Liver (tissue), 9 donors: ENCODE results near the gene DIP2A. TPM values are rescaled to one million over a fixed set of nuclear protein-coding genes. Genes with fewer than 3 reads are reported as not detected.
A peak's percentile ranks its signal among the peaks of the same experiment; 100 is the strongest.

Experiments
- DNase-seq: peaks from one replicate; pipeline ENCODE4 v3.0.0-alpha.2; 2017; ENCODE audit warnings: low spot score
- H3K27ac ChIP-seq, 2 donors: one replicate each; pipeline ENCODE4 v1.7.0; 2013; ENCODE audit warnings: inconsistent platforms in 2 of 2, low read length in 2 of 2, control low read depth in 1 of 2, low read depth in 1 of 2, mild to moderate bottlenecking in 1 of 2
- H3K27me3 ChIP-seq, 4 donors: one replicate each; pipeline versions ENCODE4 v1.6.1 to v1.7.0; 2013; ENCODE audit warnings: low read length in 3 of 4, inconsistent platforms in 1 of 4, mild to moderate bottlenecking in 1 of 4, moderate library complexity in 1 of 4; ENCODE audit not compliant: control insufficient read depth in 4 of 4, insufficient read depth in 4 of 4
- H3K36me3 ChIP-seq, 4 donors: one replicate each; pipeline versions ENCODE4 v1.6.1 to v1.7.0; 2013; ENCODE audit warnings: low read length in 3 of 4, mild to moderate bottlenecking in 3 of 4, low read depth in 1 of 4, moderate library complexity in 1 of 4; ENCODE audit not compliant: control insufficient read depth in 4 of 4, insufficient read depth in 3 of 4
- H3K4me1 ChIP-seq, 4 donors: one replicate each; pipeline versions ENCODE4 v1.6.1 to v1.7.0; 2013; ENCODE audit warnings: low read length in 3 of 4, mild to moderate bottlenecking in 3 of 4, moderate library complexity in 1 of 4; ENCODE audit not compliant: control insufficient read depth in 4 of 4, insufficient read depth in 4 of 4
- H3K4me3 ChIP-seq, 3 donors: one replicate each; pipeline versions ENCODE4 v1.6.1 to v1.7.0; 2013; ENCODE audit warnings: low read length in 3 of 3, control low read depth in 1 of 3, low read depth in 1 of 3, mild to moderate bottlenecking in 1 of 3
- H3K9ac ChIP-seq, 2 donors: one replicate each; pipeline ENCODE4 v1.7.0; 2013; ENCODE audit warnings: low read length in 2 of 2, mild to moderate bottlenecking in 2 of 2, moderate library complexity in 2 of 2, control low read depth in 1 of 2, low read depth in 1 of 2
- H3K9me3 ChIP-seq, 4 donors: one replicate each; pipeline versions ENCODE4 v1.6.1 to v1.7.0; 2013; ENCODE audit warnings: low read length in 3 of 4; ENCODE audit not compliant: control insufficient read depth in 4 of 4
- EGR1 ChIP-seq, 2 donors: IDR thresholded peaks; 2 replicates each; pipeline ENCODE4 v1.6.1; 2016 to 2018; ENCODE audit warnings: antibody characterized with exemption in 2 of 2, low read depth in 2 of 2
- GABPA ChIP-seq, 2 donors: IDR thresholded peaks in 1 of 2; conservative IDR thresholded peaks in 1 of 2; 2 replicates each; pipeline ENCODE4 v1.6.1; 2016; ENCODE audit warnings: antibody characterized with exemption in 2 of 2, mild to moderate bottlenecking in 1 of 2, moderate library complexity in 1 of 2
- JUND ChIP-seq, 2 donors: IDR thresholded peaks; 2 replicates each; pipeline ENCODE4 v1.6.1; 2016; ENCODE audit warnings: antibody characterized with exemption in 2 of 2
- NR2F2 ChIP-seq: IDR thresholded peaks from 2 replicates; pipeline ENCODE4 v1.6.1; 2016; ENCODE audit warnings: antibody characterized with exemption
- RXRA ChIP-seq, 2 donors: IDR thresholded peaks; 2 replicates each; pipeline ENCODE4 v1.6.1; 2017 to 2018; ENCODE audit warnings: antibody characterized with exemption in 2 of 2, mild to moderate bottlenecking in 1 of 2
- YY1 ChIP-seq: IDR thresholded peaks from 2 replicates; pipeline ENCODE4 v1.6.1; 2016; ENCODE audit warnings: antibody characterized with exemption, mild to moderate bottlenecking
- whole genome bisulfite sequencing: extraction: QIAGEN DNeasy Blood & Tissue Kit; methylation state at CpG from one replicate; pipeline ENCODE4 v1.1.7; 2013; 5-methylcytosine and 5-hydroxymethylcytosine counted together
- polyA plus RNA-seq, 2 donors: library from polyadenylated mRNA; stranded (reverse) in 1 of 2; unstranded in 1 of 2; fragments of 200-250 nt in 1 of 2; fragments of >200 nt in 1 of 2; fragmentation: Nextera tagmentation in 1 of 2; extraction: Ambion mirVana in 1 of 2; gene quantifications; one replicate each; pipeline versions ENCODE4 v1.2.1 to v1.2.3, GENCODE V29; 2013 to 2015
- total RNA-seq, 2 donors: library from RNA; depleted of rRNA; stranded (reverse); fragments of >200 nt; gene quantifications; one replicate each; pipeline ENCODE4 v1.2.3, GENCODE V29; 2014
- TF ChIP-seq, protein P1 (sequence below): IDR thresholded peaks from 2 replicates; pipeline ENCODE4 v1.6.1; 2016; ENCODE audit warnings: antibody characterized with exemption
- TF ChIP-seq, protein P2 (sequence below): IDR thresholded peaks from 2 replicates; pipeline ENCODE4 v1.6.1; 2016; ENCODE audit warnings: antibody characterized with exemption
- TF ChIP-seq, protein P3 (sequence below): IDR thresholded peaks from 2 replicates; pipeline ENCODE4 v1.6.1; 2016; ENCODE audit warnings: antibody characterized with exemption, mild to moderate bottlenecking
- donor health status: healthy.
- donor health status: healthy.
- donor health status: healthy.
- donor health status: healthy.
- donor health status: healthy.

DIP2A gene
- total and polyA plus RNA-seq, 4 donors, result 3.8 to 21.7 (median 7.5) TPM

DNA sequence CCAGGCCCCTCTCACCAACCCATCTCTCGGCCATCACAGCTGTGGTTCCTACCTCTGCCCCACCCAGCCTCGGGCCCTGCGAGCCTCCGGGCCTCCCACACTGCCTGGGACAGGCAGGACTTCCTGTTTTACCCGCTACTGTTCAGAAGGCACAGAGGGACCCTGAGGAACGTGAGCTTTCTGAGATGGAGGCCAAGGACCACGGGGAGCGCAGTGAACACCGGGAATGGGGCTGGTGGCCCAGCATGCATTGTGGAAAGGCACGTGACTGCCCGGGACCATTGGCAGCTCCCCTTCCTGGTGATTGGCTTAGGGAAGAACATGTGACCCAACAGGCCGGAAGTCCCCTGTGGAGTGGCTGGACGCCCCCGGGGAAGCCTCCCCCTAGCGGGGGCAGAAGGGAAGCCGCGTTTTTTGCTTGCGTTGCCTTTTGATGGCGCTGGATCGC is 139.2 kb downstream of the DIP2A start:
- H3K36me3 ChIP-seq, result no peaks in the 10 kb centered on the region
- no peak for TF ChIP-seq YY1
- TF ChIP-seq EGR1 (IDR thresholded peaks at IDR 0.05; ENCODE audit: low read depth in 2 of 2), result no peak
- no peak for TF ChIP-seq JUND (IDR thresholded peaks at IDR 0.05)
- TF ChIP-seq, protein P1, sequence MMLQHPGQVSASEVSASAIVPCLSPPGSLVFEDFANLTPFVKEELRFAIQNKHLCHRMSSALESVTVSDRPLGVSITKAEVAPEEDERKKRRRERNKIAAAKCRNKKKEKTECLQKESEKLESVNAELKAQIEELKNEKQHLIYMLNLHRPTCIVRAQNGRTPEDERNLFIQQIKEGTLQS, result no peak
- H3K9me3 ChIP-seq, result peaks cover 0 to 11% (median 8%) of the 10 kb centered on the region in 4 donors
- peaks cover 0 to 6% (median 0%) of the 10 kb centered on the region in 4 donors for H3K4me1 ChIP-seq
- peaks cover 0 to 3% (median 0%) of the 10 kb centered on the region in 4 donors for H3K27me3 ChIP-seq
- WGBS, result 90% methylated on average over 20 of the region's 20 CpGs
- no peak overlapping the region for H3K27ac ChIP-seq
- H3K4me3 ChIP-seq, result no peak overlapping the region
- no peak overlapping the region for H3K9ac ChIP-seq
- DNase-seq, result no peak

DNA sequence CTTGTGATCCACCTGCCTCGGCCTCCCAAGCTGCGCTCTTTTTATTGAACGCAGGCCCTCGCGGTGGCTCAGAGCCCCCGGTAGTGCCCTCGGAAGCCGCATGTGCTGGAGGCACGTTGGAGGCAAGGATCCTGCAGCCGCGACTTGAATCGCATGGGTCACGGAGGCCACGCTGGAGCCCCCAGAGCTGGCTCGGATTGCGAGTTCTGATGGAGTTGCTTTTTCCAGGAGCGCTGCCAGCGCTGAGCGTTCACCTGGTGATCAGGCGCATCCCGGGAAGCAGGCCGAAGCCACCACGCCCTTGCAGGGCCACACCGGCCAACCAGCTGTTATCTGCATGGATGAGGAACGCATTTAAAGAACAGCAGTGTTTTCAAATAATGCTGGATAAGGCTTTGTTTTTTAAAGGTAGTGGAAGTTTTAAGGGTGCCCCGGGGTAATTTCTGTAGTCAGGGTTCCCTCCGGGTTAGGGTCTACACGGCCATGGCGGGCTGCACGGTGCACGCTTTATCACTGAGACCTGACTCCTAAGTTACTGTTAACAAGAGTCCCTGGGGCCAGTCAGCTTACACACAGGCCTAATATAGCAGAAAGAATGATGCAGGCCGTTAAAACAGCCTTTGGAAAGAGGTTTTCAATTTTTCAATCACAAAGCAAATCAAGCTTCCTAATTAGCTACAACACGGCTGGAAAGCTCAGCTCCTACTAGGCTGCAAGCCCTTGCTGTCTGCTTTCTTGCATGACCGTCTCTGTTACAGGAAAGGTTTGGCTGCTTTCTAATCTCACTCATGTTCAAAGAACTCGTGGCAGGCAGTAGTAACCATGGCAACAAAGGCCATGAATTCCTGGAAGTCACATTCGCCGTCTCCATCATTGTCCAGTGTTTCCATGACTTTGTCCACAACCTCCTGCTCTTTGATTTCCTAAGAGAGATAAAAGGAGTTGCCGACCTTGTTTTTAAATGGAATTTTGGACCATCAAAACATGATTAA is 140.2 kb downstream of the DIP2A start:
- peaks cover 0 to 11% (median 6%) of the 10 kb centered on the region in 4 donors for H3K9me3 ChIP-seq
- H3K27ac ChIP-seq, result no peak overlapping the region
- DNase-seq, result no peak
- peak; percentile 69 for TF ChIP-seq NR2F2
- TF ChIP-seq, protein P2, sequence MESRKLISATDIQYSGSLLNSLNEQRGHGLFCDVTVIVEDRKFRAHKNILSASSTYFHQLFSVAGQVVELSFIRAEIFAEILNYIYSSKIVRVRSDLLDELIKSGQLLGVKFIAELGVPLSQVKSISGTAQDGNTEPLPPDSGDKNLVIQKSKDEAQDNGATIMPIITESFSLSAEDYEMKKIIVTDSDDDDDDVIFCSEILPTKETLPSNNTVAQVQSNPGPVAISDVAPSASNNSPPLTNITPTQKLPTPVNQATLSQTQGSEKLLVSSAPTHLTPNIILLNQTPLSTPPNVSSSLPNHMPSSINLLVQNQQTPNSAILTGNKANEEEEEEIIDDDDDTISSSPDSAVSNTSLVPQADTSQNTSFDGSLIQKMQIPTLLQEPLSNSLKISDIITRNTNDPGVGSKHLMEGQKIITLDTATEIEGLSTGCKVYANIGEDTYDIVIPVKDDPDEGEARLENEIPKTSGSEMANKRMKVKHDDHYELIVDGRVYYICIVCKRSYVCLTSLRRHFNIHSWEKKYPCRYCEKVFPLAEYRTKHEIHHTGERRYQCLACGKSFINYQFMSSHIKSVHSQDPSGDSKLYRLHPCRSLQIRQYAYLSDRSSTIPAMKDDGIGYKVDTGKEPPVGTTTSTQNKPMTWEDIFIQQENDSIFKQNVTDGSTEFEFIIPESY, result no peak
- no peak for TF ChIP-seq YY1
- TF ChIP-seq RXRA (IDR thresholded peaks at IDR 0.05), result no peak
- no peak for TF ChIP-seq GABPA (IDR thresholded peaks at IDR 0.05 in 1 of 2, conservative IDR thresholded peaks at IDR 0.05 in 1 of 2)
- TF ChIP-seq, protein P3, sequence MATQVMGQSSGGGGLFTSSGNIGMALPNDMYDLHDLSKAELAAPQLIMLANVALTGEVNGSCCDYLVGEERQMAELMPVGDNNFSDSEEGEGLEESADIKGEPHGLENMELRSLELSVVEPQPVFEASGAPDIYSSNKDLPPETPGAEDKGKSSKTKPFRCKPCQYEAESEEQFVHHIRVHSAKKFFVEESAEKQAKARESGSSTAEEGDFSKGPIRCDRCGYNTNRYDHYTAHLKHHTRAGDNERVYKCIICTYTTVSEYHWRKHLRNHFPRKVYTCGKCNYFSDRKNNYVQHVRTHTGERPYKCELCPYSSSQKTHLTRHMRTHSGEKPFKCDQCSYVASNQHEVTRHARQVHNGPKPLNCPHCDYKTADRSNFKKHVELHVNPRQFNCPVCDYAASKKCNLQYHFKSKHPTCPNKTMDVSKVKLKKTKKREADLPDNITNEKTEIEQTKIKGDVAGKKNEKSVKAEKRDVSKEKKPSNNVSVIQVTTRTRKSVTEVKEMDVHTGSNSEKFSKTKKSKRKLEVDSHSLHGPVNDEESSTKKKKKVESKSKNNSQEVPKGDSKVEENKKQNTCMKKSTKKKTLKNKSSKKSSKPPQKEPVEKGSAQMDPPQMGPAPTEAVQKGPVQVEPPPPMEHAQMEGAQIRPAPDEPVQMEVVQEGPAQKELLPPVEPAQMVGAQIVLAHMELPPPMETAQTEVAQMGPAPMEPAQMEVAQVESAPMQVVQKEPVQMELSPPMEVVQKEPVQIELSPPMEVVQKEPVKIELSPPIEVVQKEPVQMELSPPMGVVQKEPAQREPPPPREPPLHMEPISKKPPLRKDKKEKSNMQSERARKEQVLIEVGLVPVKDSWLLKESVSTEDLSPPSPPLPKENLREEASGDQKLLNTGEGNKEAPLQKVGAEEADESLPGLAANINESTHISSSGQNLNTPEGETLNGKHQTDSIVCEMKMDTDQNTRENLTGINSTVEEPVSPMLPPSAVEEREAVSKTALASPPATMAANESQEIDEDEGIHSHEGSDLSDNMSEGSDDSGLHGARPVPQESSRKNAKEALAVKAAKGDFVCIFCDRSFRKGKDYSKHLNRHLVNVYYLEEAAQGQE, result no peak
- TF ChIP-seq EGR1 (IDR thresholded peaks at IDR 0.05; ENCODE audit: low read depth in 2 of 2), result no peak
- no peaks in the 10 kb centered on the region for H3K36me3 ChIP-seq
- H3K27me3 ChIP-seq, result peaks cover 0 to 3% (median 0%) of the 10 kb centered on the region in 4 donors
- H3K4me1 ChIP-seq, result peaks cover 0 to 6% (median 0%) of the 10 kb centered on the region in 4 donors
- no peak overlapping the region for H3K9ac ChIP-seq
- 83% methylated on average over 38 of the region's 38 CpGs for WGBS
- H3K4me3 ChIP-seq, result no peak overlapping the region
